Iris pigment epithelial cell (primary cell): ENCODE data around the gene HSPA5.
"Not testable (repeated sequence)": the region's sequence is repeated elsewhere in the genome, so short reads cannot be mapped to it uniquely, and the experiment has no call there.

Source experiments
- DNase-seq: peaks from one replicate; pipeline ENCODE4 v3.0.0-alpha.2; 2011; ENCODE audit warnings: low read depth

The HSPA5 gene

DNA sequence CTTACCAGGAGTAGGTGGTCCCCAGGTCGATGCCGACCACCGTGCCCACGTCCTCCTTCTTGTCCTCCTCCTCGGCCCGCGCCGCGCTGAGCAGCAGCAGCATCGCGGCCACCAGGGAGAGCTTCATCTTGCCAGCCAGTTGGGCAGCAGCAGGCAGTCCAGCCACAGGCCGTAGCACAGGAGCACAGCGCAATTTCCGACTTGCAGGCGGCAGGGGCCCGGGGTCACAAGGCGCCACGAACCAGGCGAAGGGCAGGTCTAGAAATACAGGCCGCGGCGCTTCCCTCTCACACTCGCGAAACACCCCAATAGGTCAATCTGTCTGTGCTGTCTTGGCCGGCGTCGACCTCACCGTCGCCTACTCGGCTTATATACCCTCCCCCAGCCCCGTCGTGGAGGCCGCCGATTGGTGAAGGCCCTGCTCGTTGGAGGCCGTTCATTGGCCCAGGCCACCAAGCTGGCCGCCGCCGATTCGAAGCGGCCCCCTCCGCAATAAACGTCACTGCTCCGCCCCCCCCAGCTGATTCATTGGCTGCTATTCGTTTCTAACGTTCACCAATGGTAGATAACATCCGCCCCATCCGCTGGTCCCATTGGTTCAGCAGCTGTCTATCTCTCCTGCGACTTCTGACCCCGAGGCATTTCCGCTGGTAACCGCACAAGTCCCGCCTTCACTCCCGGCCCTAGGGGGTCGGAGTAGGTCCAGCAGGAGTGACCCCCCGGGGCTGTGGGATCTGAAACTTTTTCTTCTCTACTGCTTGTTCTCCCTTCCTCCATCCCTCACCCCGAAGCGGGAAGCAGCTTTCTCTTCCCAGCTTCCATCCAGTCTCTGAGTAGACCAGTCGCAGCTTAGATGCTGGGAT is at the start of gene HSPA5:
Gene HSPA5 (minus strand): TSS at position 344 of the 863 bp plus-strand sequence. CDS start 217 bp downstream, at position 127.
- DNase-seq = peak; percentile 100

- not testable (repeated sequence) for DNase-seq
Observed at GRCh38 chr9:125286935-125287433, 45.8 kb upstream of the HSPA5 start.

- DNase-seq = no peak
Observed at GRCh38 chr9:125284855-125285254, 43.7 kb upstream of the HSPA5 start.

- no peak for DNase-seq
Observed at GRCh38 chr9:125280945-125281344, 39.8 kb upstream of the HSPA5 start.

DNA sequence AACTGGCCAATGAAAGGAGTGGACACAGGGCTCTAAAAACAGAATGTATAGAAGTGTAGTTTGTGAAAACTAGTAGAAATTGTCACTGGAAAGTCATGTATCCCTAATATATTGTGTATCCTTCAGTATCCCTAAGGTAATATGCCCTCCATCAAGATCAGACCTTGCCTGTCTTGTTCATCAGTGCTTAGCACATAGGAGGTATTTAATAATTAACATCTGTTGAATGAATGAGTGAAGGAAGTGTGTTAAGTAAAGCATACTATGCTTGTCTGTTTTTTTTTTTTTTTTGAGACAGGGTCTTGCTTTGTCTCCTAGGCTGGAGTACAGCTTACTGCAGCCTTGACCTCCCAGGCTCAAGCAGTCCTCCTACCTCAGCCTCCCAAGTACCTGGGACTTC is 36.3 kb upstream of the HSPA5 start:
- no peak for DNase-seq

GRCh38 chr9:125276771-125277170 is 35.6 kb upstream of the HSPA5 start:
- no peak for DNase-seq

- DNase-seq = peak; percentile 63
Observed at GRCh38 chr9:125272697-125273096, 31.6 kb upstream of the HSPA5 start.

- no peak for DNase-seq
Observed at GRCh38 chr9:125271081-125271480, 29.9 kb upstream of the HSPA5 start.

- DNase-seq = no peak
Observed at GRCh38 chr9:125269014-125269397, 27.9 kb upstream of the HSPA5 start.

GRCh38 chr9:125268394-125269013 is 27.4 kb upstream of the HSPA5 start:
- DNase-seq = no peak

DNA sequence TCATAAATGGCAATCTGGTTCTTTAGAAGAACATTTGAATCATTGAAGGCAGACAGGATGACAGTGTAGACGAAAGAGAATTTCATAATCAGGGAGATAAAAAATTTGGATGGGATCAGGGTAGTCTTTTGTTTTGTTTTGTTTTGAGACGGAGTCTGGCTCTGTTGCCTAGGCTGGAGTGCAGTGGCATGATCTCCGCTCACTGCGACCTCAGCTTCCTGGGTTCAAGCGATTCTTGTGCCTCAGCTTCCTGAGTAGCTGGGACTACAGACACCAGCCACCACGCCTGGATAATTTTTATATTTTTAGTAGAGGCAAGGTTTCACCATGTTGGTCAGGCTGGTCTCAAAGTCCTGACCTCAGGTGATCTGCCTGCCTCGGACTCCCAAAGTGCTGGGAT is 22.9 kb upstream of the HSPA5 start:
- not testable (repeated sequence) for DNase-seq

- DNase-seq = peak; percentile 25
Observed at GRCh38 chr9:125262294-125262991, 21.3 kb upstream of the HSPA5 start.

GRCh38 chr9:125261501-125262293 is 20.6 kb upstream of the HSPA5 start, which contains the start of gene GAPVD1:
Gene GAPVD1 (plus strand): TSS chr9:125261826. CDS start chr9:125298922, 37,096 bp downstream.
- peak; percentile 74 for DNase-seq

- DNase-seq = peak; percentile 67
Observed at GRCh38 chr9:125260561-125260960, 19.4 kb upstream of the HSPA5 start.

GRCh38 chr9:125258832-125259534 is 17.8 kb upstream of the HSPA5 start:
- no peak for DNase-seq

DNA sequence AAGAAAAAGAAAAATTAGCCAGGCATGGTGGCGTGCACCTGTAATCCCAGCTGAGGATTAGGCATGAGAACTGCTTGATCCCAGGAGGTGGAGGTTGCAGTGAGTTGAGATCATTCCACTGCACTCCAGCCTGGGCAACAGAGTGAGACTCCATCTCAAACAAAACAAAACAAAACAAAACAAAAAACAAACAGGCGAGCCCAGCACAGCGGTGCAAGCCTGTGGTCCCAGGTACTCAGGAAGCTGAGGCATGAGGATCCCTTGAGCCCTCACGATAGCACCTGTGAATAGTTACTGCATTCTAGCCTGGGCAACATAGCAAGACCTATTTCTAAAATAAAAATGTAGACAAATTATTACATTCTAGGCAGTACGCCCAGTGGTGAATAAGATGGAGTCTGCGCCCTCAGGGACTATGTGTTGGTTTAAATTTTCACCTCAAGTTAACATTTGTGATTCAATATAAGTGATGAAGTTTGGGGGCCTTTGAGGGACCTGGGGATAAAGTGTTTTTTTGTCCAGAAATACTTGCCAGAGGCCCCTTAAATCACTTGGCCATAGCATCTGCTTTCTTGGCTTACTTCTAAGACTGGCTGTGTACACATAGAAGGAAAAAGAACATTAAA is 17.1 kb upstream of the HSPA5 start:
- DNase-seq = no peak

- DNase-seq = no peak
Observed at GRCh38 chr9:125255781-125256391, 14.7 kb upstream of the HSPA5 start.

GRCh38 chr9:125254231-125254630 is 13.1 kb upstream of the HSPA5 start:
- DNase-seq = no peak

DNA sequence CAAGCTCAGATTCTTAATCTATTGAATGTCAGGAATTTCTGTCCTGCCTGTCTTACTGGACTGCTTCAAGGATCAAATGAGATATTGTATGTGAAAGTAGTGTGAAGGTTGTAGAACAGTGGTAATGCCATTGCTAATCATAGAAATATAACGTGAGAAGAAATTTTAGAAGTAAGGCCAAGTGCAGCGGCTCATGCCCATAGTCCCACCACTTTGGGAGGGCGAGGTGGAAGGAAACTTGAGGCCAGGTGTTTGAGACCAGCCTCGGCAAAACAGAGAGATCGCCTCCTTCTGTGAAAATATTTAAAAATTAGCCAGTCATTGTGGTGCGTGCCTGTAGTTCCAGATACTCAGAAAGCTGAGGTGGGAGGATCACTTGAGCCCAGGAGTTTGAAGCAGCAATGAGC is 5.1 kb upstream of the HSPA5 start:
- no peak for DNase-seq

DNA sequence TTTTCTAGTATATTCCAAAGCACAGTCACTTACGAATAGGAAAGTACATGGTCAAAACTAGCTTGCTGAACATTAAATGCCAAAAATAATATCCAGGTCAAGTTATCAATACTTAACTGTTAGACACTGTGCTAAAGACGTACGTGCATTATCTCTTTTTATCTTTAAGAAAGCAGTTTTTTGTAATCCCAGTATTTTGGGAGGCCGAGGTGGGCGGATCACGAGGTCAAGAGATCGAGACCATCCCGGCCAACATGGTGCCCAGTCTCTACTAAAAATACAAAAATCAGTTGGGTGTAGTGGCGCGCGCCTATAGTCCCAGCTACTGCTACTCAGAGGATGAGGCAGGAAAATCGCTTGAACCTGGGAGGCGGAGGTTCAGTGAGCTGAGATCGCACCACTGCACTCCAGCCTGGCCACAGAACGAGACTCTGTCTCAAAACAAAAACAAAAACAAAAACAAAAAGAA is 2.7 kb upstream of the HSPA5 start:
- no peak for DNase-seq
